ENCODE measurements around the gene MRPS22. TPM values are rescaled to one million over a fixed set of nuclear protein-coding genes. Genes with fewer than 3 reads are reported as not detected.

The MRPS22 gene
- total and polyA plus RNA-seq, 2 donors (not counting 3 experiments of a cell fraction or from before 2014, with no cell fraction given) = 33.8 to 45.6 TPM

- H3K4me1 ChIP-seq (ENCODE audit: control insufficient read depth, extremely low read depth, insufficient read depth, low read length) = no peaks in the 10 kb centered on the region
- TF ChIP-seq POLR2A (IDR thresholded peaks at IDR 0.05; ENCODE audit: low read depth, low read length) (no peak), EZH2 (IDR thresholded peaks at IDR 0.05; ENCODE audit: borderline replicate concordance, low read depth, low read length, severe bottlenecking) (no peak), POLR2AphosphoS5 (IDR thresholded peaks at IDR 0.05; ENCODE audit: insufficient read depth, low read depth, low read length) (no peak), CTCF (IDR thresholded peaks at IDR 0.05; ENCODE audit: extremely low read depth in 1 of 2, insufficient read depth in 1 of 2, low read depth in 1 of 2, low read length in 2 of 2) (no peak), MYC (IDR thresholded peaks at IDR 0.05; ENCODE audit: low read depth, low read length) (no peak), GATA2 (IDR thresholded peaks at IDR 0.05; ENCODE audit: insufficient read depth, insufficient read length, low read depth, low read length) (no peak), FOS (IDR thresholded peaks at IDR 0.05; ENCODE audit: borderline replicate concordance, insufficient read depth, low read length) (no peak), JUN (IDR thresholded peaks at IDR 0.05; ENCODE audit: borderline replicate concordance, insufficient read depth, insufficient read length, low read depth) (no peak)
- TF ChIP-seq, protein P1, sequence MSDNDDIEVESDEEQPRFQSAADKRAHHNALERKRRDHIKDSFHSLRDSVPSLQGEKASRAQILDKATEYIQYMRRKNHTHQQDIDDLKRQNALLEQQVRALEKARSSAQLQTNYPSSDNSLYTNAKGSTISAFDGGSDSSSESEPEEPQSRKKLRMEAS (IDR thresholded peaks at IDR 0.05; ENCODE audit: insufficient read depth, insufficient read length) = no peak
- H2AFZ ChIP-seq (ENCODE audit: low read depth, low read length) = no peak overlapping the region
- no peak overlapping the region for H3K4me2 ChIP-seq (ENCODE audit: insufficient read depth, low read length)
- no peaks in the 10 kb centered on the region for H3K36me3 ChIP-seq (ENCODE audit: control insufficient read depth in 2 of 2, extremely low read depth in 1 of 2, insufficient read depth in 2 of 2, low read length in 2 of 2)
- no peaks in the 10 kb centered on the region for H3K9me3 ChIP-seq (replicated peaks; ENCODE audit: control insufficient read depth, insufficient read depth, low read length)
- dilution Hi-C loops (cut with MboI; ENCODE audit: extremely low pct_ligation_motif_present, low sequenced_read_pairs) = no loop called here
- no peaks in the 10 kb centered on the region for H3K79me2 ChIP-seq (ENCODE audit: control insufficient read depth, insufficient read depth, low read length)
- H3K27ac ChIP-seq (ENCODE audit: insufficient read depth, low read depth, low read length) = no peak overlapping the region
- no peaks in the 10 kb centered on the region for H3K27me3 ChIP-seq (ENCODE audit: control insufficient read depth in 2 of 2, insufficient read depth in 2 of 2, low read length in 2 of 2)
- ChIA-PET CTCF (no interaction called here), POLR2A (no interaction called here)
- FAIRE-seq = no peak
- intact Hi-C loops (cut with micrococcal nuclease) = no loop called here
- H3K4me3 ChIP-seq (replicated peaks in 1 of 3; ENCODE audit: insufficient read depth in 1 of 3, low read depth in 1 of 3, low read length in 3 of 3) = no peak overlapping the region
- no peak for DNase-seq (ENCODE audit: low read depth, low spot score)
- no TSS peak for BruUV-seq (replicated peaks)
- H3K9me1 ChIP-seq (replicated peaks; ENCODE audit: control insufficient read depth, extremely low read depth, insufficient read depth, low read length) = no peaks in the 10 kb centered on the region
- H3K9ac ChIP-seq (replicated peaks; ENCODE audit: extremely low read depth, insufficient read depth, low read length) = no peak overlapping the region
- no peaks in the 10 kb centered on the region for H4K20me1 ChIP-seq (replicated peaks; ENCODE audit: control insufficient read depth, extremely low read depth, insufficient read depth, low read length)
These were observed 48.8 kb upstream of the MRPS22 start for GRCh38 chr3:139295040-139295439.

All from endothelial cell of umbilical vein (primary cell).